Fibroblast of skin of back (primary cell): ENCODE results near the gene SCAMP4.

Source experiments
- DNase-seq: peaks from one replicate; pipeline ENCODE4 v3.0.0-alpha.2; 2013

The SCAMP4 gene

DNA sequence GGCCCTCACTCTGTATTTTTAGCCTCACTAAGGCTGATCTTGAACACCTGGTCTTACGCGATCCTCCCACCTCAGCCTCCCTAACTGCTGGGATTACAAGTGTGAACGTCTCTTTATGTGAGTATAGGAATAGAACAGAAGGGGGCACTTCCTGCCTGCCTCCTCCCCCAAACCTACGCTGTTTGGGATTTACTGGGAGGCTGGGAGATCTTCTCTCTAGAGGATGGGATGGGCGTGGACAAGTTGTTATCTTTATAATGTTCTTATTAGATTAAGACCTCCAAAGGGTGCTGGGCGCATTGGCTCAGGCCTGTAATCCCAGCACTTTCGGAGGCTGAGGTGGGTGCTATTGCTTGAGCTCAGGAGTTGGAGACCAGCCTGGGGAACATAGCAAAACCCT, 32.9 kb downstream of the SCAMP4 start:
- DNase-seq: no peak

DNA sequence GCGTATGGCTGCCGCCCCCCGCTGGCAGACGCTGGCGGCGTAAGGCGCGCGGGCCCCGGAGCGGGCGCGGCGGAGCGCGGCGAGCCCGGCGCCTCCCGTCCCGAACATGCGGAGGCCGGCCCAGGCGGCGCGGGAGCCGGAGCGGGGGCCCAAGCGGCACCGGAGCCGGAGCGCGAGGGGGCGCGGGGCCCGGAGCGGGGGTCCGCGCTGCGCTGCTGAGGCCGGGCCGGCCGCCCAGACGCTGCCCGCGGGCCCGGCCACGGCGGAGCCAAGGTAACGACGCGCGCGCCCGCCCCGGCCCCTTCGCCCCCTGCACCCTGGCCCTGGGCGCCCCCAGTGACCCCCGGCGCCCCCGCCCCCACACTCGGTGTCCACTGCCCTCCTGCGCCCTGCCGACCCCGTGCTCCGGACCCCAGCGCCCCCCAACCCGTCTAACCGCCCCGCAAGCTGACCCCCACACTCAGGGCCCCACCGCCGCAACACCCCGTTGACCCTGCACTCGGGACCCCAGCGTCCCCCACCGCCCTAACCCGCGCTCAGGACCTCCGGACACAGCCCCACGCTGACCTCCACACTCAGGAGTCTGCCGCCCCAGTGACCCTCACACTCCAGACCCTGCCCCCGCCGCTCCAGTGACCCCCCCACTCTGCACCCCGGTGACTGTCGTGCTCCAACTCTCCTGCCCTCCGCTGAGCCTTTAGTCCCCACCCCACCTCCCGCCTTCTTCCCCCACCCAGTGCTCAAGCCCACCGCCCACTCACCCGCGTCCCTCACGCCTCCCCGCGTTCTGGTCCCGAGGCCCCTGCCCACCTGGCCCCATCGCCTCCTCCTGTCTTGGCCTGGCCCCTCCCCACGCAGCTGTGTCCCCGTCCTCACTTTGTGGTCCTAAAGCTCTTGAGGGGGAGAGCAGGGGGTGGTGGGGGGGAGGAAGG, 36.2 kb downstream of the SCAMP4 start, which contains the start of gene CSNK1G2:
Gene CSNK1G2, plus strand, starts transcription at position 27 of the 932 bp plus-strand sequence. CDS start 28,601 bp downstream, outside the sequence.
- DNase-seq: no peak

DNA sequence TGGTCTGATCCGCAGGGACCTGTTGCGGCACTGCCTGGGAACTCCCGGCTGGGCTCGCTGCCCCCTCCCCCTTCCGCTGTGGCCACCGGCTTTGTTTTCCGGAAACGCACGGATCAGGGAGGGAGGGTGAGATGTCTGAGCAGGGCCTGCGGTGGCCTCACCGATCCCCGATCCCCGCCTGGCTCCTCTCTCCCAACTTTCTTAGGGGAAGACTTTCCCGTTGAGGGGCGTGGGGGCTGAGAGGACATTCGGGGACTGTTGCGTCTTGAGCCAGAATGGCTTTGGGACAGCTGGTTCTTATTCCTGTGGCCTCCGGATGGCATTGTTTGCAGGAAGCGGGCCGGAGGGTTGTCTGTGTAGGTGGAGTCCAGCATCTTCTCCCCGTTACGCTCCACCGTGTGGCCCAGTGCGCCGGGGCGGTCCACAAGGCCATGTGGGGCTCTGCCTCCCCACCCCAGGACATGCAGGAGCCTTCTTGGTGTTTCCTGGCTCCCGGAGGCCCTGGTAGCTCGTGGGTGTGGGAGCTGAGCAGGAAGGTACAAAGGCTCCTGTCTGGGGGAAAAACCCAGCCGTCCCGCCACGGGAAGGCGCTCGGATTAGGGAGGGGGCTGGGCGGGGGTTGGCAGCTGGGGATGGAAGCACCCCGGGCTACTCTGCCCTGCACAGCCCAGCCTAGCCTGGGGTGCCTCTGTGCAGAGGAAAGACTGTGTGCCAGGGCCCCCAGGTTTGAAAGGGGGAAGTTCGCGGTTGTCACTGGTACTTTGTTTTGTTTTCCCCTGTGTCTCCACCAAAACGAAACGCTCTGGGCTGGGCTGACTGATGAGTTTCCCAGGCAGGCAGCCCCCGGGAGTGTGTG, 37.1 kb downstream of the SCAMP4 start:
- DNase-seq: peak; percentile 69

DNA sequence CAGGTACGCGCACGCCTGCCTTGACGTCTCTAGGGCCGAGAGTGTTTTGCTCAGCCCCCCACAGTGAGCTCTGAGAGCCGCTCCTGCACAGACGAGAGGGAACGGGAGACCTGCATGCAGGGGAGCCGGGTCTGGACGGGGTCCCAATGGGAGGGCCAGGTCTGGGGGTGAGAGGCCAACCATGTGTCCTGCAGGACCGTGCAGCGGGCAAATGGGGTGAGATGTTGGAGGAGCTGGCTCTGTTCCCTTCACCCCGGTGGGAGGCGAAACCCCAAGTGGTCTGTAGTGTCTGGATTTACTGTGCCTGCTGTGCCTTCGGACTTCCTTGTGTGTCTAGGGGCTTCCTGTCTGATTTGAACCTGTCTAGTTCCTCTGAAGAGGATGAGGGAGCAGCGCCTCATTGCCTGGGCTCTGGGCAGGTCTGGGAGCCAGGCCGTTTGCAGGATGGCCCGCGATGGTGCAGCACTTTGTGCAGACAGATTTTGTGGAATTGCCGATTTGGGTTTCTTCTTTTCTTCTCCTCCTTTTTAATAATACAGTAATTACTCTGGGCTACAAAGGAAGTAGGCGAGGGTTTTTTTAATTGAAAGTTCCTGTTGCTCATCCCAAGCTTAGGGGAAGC, 37.8 kb downstream of the SCAMP4 start:
- no peak for DNase-seq

DNA sequence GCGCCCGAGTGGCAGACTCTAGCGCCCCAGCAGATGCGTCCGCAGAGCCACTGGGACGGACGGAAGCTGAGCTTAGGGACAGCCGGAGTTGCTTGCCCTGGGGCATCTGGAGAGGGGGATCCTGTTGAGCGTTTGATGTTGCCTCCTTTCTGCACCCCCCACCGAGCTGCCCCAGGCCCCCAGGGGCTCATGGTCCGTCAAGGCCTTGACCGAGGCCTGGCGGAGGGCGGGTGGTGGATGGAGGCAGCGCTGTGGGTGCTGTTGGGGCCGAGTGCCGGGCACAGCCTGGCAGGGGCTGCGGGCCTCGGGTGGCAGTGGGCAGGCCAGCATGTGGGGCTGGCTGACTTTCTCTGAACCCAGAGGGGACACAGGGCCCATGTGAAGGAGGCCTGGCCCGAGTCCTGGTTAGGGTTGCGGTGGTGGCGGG, 38.5 kb downstream of the SCAMP4 start:
- no peak for DNase-seq

DNA sequence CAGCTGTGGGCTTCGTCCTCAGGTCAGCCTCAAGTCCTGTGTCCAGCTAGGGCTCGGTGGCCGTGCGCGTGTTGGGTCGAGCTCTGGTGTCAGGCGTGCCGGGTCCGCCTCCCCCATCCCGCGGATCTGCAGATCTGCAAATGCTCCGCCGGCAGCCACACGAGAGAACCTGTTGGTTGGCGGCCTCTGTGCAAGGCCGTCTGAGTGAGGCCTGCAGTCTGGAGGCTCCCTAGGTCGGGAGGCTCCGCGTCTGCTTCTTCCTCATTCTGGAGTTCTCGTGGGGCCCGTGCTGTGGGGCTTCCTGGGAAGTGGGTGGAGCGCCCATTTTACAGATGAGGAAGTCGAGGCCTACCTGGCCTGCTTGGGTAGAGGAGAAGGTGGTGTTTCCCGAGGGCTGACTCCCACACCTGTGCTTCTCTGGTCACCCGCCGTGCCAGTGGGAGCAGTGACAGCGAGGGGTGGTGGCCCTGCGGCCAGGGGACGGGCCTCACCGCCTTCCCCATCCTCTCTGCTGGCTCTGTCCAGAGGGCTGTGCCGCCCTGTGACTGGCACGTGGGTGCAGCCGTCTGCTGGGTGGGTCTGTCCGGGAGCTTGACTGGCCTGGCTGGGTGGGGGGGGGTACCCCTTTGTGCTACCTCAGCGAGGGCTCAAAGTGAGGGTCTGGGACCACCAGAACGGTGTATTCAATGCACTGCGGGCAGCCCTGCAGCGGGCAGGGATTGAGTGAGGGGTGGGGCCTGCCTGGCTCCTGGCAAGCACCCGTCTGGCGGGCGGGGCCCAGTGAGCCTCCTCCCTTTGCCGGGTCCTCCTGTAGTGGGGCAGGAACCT, 39.1 kb downstream of the SCAMP4 start:
- no peak for DNase-seq

DNA sequence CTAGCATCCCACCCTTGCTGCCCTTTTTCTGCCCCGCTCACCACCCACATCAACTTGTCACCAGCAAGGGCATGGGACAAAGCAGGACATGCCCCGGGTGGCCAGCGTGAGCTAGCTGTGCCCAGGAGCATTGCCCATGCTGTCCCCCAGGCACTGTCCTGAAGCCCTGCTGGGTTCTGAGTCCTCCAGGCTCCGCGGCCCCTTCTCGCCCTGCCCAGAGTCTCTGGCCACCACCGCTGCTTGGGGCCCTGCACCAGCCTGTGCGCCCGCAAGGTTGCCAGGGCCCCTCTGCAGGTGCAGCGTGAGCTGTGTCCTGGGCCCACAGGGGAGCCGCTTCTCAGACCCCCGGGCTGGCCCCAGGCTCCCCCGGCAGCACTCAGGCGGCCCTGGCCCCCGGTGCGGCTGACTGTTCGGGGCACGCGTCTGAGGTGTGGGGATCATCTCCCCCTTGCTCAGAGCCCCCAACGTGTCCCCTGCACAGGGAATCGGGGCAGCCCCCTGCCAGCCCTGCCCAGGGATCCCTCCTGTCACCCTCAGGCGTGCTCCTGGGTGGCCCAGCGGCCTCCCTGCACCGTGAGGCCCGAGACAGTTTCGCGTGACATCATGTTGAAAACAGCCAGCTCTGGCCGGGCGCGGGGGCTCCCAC, 39.8 kb downstream of the SCAMP4 start:
- DNase-seq: no peak

DNA sequence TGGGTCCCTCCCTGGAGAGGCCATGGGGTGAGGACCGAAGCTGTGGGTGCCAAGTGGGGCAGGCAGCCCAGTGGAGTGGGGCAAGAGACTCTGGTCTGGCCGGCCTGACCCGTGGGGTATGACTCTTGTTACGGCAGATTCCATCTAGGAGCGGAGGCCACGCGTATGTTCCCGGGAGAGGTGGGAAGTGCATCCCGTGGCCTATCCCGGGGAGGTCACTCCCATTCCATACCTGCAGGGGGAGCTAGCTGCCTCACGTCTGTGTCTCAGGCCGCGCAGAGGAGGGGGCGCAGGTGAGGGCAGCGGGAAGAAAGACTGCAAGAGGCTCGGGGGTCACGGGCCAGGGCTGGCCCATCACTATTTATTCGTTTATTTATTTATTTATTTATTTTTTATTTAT, 40.7 kb downstream of the SCAMP4 start:
- peak; percentile 28 for DNase-seq

DNA sequence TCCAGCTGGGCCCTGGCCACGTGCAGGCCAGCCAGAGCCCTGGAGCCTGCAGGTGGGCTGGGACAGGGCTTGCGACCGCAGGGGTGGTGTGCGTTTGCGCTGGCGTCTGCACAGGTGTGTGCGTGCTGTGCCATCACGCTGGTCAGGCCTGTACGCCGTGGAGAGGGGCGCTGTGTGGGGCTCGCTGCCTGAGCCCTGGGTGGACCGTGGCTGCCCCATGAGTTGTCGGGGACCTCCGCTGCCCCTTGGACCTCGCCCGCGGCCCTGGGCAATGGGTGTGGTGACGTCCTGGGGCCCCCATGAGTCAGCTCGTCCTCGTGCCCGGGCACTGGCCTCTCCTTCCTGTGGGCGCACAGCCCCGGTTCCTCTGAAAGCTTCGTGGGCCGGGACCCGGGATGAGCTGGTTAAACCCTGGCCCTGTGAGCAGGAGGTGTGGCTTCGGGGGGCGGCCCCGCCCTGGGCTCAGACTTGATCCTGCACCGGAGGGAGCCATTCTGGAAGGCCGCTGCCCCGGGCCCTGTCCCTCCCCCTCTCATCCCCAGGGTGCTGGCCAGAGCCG, 42.5 kb downstream of the SCAMP4 start:
- no peak for DNase-seq

DNA sequence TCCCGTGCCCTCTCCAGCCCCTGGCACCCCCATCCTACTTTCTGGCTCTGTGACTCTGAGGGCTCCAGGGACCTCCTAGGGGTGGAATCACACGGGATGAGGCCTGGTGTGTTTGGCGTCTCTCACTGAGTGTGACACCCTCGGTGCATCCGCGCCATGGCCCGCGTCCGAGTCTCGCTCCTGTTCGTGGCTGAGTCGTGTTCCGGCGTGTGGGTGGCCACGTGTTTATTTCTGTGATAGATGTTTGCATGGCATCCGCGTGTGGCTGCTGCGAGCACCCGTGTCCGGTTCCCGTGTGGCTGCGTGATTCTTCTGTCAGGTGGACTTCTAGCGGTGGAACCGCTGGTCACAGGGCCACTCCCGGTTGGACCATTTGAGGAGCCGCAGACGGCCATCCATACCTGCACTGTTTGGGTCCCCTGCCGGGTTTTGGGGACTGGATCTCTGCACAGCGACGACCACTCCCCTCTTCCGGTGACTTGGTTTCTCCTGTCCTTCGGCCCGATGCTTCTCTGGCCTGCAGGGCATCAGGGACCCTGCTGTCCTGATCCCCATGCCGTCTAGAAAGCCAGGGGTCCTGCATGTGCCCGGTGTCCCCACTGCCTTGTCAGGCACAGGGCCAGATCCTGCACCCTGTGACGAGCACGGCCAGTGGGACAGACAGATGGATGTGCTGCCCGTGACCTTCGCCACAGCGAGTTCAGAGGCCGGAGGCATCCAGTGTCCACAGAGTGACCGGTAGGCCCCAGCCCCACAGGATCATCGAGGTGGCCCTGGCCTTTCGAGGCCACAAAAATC, 44.3 kb downstream of the SCAMP4 start:
- no peak for DNase-seq

DNA sequence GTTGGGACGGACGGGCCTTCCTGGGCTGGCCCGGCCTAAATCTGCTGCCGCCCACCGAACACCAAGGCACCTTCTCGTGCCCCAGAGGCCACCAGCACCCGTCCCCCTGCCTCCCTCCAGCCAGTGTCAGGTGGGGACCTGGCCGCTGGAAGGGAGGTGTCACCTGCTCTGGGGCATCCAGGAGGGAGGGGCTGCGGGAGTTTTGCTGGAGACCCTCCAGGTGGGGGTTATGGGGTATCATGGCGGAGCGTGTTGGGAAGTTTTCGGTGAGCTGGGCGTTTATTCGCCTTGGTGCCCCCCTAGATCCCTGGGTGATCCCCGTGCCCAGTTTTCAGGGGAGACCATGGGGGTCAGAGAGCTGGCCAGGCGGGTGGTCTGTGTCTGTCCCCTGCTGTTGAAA, 45.4 kb downstream of the SCAMP4 start:
- DNase-seq: no peak

DNA sequence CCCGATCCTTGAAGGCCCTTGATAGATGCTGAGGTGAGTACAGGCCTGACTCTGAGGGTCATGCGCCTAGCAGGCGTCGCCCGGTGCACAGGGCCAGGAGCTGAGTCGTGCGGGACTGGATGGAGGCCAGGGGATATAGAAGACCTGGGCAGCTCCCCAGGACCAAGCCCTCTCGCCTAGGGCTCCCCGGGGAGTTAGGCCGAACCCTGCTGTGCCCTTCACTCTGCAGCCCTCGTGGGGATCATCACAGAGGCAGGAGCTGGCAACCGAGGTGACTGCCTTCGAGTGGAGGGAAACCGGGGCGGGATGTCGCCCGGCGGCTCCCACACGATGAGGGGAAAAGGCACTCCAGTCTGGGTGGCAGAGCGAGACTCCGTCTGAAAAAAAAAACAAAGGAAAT, 47.4 kb downstream of the SCAMP4 start:
- DNase-seq: no peak

DNA sequence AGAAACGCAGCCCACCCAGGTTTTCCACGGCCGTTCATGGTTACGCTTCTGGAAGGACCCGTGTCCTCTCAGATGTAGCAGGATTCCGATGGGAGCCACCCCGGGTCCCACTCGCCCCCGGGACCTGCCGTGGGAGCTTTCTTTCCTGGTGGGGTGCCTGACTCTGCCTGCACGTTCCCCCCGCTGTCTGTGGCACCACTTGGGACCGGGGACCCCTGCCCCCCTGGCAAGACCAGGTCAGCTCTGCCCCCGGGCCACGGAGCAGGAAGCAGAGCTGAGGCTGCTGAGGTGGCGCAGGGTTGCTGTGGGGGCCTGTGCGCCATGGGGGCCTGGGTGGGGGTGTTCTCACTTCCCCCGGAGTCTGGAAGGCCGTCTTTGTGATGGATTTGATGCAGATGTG, 47.8 kb downstream of the SCAMP4 start:
- DNase-seq: no peak

DNA sequence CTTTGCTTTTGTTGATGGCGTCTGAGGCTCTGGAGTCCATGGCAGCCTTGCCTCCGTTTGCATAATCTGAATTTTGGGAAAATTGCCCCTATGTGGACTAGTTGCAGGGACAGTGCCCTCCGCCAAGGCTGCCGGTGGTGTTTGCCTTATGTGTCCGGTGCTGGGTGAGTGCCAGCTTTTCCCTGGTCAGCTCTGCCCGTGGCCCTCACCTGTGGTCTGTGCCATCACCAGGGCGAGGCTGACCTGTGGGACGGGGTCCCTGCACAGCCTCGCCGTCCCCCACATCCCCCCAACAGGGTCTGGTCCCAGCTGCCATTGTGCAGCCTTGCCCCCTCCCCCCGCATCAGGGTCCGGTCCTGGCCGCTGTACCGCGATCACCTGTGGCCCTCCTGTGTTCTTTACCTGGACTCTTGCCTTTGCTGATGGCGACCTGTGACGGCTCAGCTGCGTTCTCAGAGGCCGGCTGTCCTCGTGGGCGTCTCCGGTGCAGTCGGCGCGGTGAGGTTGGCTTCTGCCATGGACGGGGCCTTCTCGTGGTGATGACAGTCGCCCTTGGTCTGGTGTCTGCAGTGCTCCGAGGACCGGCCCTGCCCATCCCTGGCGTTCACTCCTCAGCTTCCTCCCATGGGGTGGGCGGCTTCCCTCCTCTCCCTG, 48.4 kb downstream of the SCAMP4 start:
- no peak for DNase-seq

DNA sequence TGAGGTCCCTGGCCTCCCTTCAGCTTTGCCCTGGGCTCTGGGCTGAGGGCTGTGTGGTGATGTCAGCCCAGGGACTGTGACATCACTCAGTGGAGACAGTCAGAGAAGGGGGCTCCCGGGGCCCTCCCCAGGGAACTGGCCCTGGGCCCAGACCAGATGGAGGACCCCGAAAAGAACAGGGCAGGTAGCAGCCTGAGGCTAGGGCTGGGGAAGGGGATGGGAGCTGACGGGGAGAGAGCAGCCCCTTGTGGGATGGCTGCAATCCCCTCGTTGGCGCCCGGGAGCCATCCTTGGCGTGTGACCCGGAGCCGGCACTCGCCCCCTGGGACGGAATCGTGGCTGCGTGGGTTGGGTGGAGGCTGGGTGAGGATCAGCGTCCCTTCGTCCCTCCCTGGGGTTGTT, 49.3 kb downstream of the SCAMP4 start:
- DNase-seq: no peak

DNA sequence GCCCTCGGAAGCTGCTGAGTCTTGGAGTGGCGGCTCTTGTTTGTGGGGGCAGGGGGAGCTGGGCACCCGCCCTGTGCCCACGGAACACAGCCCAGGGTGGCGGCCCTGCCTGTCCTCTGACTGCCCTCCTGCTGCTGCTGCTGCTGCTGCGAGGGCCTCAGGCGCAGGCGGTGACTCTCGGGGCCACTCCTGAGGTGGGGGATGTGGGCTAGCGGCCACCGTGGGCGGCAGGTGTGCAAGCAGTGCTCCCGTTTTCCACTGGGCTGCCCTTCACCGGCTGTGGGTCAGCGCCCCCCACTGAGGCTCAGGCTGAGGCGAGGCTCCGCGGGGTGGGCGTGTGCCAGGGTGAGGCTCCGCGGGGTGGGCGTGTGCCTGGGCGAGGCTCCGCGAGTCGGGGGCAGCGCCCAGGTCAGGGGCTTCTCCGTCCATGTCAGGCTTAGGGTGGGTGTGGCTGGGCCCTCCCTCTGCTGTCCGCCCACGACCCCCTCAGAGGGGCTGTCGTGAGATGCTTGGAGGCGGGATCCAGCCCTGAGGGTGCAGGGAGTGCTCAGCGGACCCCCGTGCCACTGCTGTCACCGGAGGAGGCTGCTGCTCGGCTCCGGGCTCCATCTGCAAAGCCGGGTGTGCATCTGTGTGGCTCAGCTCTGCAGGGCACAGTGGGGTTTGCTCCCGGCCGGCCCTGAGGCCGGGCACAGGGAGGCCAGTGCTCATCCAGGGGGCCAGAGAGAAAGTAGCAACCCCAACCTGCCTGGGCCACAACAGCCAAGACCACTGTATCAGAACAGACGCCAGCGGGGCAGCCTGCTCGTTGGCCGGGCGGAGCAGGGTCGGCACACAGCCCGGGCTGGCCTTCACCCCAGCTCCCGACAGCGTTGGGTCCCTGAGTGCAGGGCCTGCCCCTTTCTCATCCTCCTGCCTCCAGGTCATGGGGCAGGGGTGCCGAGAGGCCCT, 50.2 kb downstream of the SCAMP4 start:
- no peak for DNase-seq

DNA sequence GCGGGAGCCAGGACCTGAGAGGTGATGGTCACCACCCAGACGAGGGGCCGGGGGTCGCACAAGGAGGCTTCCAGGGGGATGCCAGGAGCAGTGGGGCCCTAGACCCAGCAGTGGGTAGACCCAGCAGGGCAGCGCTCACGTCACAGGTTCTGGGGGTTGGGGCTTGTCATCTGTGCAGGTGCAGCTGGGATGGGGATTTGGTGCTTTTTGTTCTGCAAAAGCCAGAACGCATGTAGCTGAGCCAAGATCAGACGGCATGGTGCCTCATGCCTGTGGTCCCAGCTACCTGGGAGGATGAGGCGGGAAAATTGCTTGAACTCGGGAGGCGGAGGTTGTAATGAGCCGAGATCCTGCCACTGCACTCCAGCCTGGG, 50.9 kb downstream of the SCAMP4 start:
- no peak for DNase-seq

DNA sequence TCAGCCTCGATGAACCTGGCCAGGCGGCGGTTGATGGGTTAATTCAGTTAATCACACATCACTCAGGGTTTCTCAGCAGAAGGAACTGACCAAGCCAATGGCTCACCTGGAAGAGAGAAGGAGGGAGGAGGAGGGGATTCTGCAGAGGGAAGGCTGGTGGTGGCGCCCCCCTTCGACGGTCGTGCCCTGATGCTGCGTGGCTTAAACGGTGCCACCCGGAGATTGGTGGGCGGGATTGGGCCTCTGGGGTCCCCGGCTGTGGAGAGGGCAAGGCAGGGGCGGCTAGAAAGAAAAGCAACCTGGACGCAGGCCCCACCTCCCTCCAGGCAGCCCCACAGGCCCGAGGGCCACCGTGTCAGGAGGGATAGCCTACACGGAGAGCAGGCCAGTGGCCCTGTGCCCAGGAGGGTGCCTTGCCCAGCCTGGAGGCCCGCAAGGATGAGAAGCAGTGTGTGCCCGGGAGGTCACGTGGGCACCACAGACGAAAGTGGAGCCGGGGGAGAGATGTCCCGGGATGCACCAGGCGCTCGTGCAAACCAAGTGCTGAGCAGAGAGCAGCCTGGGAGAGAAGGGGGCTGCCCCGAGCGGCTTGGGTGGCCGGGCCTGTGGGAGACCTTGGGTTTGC, 51.8 kb downstream of the SCAMP4 start:
- no peak for DNase-seq
